GM12892 (cell line): ENCODE data around the gene G6PC2.
"Not testable (repeated sequence)": the region's sequence is repeated elsewhere in the genome, so short reads cannot be mapped to it uniquely, and the experiment has no call there.

Experiments used
- DNase-seq: peaks from one replicate; pipeline ENCODE4 v3.0.0; 2011; ENCODE audit not compliant: insufficient read length
- FAIRE-seq: peaks from 2 replicates; lab custom pipeline; 2011; peaks lifted over from hg19 to GRCh38; lab: Jason Lieb, UNC
- POLR2A ChIP-seq: IDR thresholded peaks from 2 replicates; pipeline ENCODE4 v1.6.1; 2011; ENCODE audit warnings: low read depth, low read length, control low read depth
- POLR2AphosphoS5 ChIP-seq: IDR thresholded peaks from 2 replicates; pipeline ENCODE4 v1.6.1; 2011; ENCODE audit warnings: low read depth, low read length, control low read depth
- TAF1 ChIP-seq: IDR thresholded peaks from 2 replicates; pipeline ENCODE4 v1.6.1; 2011; ENCODE audit warnings: low read depth, mild to moderate bottlenecking, control low read depth, low read length, borderline replicate concordance

The G6PC2 gene

DNA sequence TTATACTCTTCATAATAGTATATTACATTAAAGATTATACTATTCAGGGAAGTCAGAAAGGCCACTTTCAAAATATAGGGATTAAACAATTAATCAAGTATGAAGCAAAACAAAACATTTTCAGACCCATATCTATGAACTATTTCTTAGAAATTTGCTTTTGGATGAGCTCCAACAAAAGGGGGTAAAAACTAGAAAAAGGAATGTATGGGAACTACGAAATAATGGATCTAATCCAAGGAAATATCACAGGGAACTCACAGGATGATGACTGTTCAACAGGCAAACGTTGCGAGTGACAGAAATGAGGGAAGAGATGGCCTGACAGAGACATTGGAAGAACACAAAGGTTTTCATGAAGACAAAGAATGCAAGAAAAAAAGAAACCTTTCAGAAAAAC is 27.9 kb downstream of the G6PC2 start:
- TF ChIP-seq POLR2A: no peak
- TF ChIP-seq TAF1: no peak
- no peak for TF ChIP-seq POLR2AphosphoS5
- FAIRE-seq (no peak), DNase-seq (no peak)

DNA sequence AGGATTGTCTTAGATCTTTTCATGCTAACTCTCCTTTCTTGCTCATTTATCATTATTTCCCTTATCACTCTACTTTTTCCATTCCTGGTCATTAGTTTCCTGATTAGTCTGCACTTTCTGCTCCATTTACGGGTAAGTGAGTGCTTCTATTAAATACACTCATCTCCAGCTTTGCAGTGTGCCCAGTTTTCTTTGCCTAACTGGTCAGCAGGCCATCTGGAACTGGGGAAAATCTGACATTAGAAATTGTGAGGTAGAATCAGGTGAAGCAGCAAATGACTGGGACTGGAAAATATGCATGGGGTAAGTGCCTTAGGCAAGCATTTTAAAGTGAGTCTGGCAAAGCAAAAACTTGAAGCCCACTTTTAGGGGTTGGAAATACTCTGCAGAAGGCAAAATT is 29.2 kb downstream of the G6PC2 start:
- TF ChIP-seq POLR2A (no peak), TAF1 (no peak), POLR2AphosphoS5 (no peak)
- no peak for DNase-seq
- FAIRE-seq: no peak

DNA sequence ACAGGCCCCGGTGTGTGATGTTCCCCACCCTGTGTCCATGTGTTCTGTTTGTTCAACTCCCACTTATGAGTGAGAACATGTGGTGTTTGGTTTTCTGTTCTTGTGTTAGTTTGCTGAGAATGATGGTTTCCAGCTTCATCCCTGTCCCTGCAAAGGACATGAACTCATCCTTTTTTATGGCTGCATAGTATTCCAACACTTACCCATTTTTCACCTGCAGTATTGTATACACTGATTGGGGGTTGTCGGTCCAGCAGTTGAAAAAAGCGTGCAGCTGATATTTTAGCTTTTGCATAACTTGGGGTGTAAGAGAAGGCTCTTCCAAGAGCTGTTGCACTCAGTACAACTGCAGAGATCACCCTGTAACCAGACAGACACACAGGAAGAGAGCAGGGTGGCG is 31.1 kb downstream of the G6PC2 start:
- FAIRE-seq, DNase-seq: not testable (repeated sequence)

DNA sequence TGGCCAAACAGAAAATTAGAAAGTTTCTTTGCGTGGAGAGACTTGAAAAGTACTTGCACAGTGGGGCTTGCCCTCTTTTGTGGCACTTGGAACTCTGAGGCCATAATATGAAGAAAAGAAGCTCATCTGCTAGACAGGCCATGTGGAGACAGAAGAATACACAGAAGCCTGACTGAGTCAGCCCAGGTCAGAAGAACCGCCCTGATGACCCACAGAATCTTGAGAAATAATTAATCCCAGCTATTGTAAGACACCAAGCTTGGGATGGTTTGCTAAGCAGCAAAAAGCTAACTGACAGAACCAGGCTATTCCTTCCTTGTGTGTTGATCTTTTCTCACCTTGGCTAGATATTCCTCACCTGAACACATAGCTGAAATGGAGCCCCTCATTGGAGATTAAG is 33.7 kb downstream of the G6PC2 start:
- no peak for DNase-seq
- TF ChIP-seq POLR2A (no peak), TAF1 (no peak), POLR2AphosphoS5 (no peak)
- no peak for FAIRE-seq

- TF ChIP-seq TAF1: no peak
- TF ChIP-seq POLR2AphosphoS5: no peak
- no peak for TF ChIP-seq POLR2A
- FAIRE-seq (no peak), DNase-seq (no peak)
These were observed 34.9 kb downstream of the G6PC2 start for GRCh38 chr2:168935810-168936581.

GRCh38 chr2:168939061-168939460 is 38.0 kb downstream of the G6PC2 start:
- TF ChIP-seq TAF1 (no peak), POLR2A (no peak), POLR2AphosphoS5 (no peak)
- no peak for DNase-seq
- FAIRE-seq: no peak

DNA sequence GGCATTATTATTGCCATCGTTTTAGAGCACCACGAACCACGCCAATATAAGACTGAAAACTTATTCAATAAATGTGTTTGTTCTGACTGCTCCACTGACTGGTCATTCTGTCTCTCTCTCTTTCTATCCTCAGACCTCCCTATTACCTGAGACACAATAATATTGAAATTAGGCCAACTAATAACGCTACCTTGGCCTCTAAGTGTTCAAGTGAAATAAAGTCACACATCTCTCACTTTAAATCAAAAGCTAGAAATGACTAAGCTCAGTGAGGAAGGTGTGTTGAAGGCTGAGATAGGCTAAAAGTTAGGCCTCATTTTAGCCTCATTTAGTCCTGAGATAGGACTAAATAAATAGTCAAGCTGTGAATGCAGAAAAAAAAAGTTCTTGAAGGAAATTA is 38.8 kb downstream of the G6PC2 start:
- no peak for FAIRE-seq
- no peak for DNase-seq
- TF ChIP-seq POLR2AphosphoS5 (no peak), TAF1 (no peak), POLR2A (no peak)

DNA sequence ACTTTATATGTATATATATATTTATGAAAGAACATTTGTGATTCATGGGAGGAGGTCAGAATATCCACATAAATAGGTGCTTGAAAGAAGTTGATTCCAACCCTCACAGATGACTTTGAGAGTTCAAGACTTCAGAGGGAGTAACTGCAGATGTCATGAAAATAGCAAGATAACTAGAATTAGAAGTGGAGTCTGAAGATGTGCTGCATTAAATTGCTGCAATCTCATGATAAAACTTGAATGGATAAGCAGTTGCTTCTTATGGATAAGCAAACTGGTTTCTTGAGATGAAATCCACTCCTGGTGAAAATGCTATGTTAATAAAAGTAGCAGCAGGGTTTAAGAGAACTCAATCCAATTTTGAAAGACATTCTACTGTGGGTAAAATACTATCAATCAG is 40.2 kb downstream of the G6PC2 start:
- DNase-seq: no peak
- no peak for FAIRE-seq
- TF ChIP-seq POLR2A (no peak), POLR2AphosphoS5 (no peak), TAF1 (no peak)

- DNase-seq (no peak), FAIRE-seq (no peak)
- TF ChIP-seq POLR2AphosphoS5: no peak
- TF ChIP-seq POLR2A: no peak
- TF ChIP-seq TAF1: no peak
These were observed 43.0 kb downstream of the G6PC2 start for GRCh38 chr2:168944065-168944464.

- DNase-seq (no peak), FAIRE-seq (no peak)
- TF ChIP-seq POLR2A (no peak), POLR2AphosphoS5 (no peak), TAF1 (no peak)
These were observed 44.4 kb downstream of the G6PC2 start for GRCh38 chr2:168945508-168945907.

DNA sequence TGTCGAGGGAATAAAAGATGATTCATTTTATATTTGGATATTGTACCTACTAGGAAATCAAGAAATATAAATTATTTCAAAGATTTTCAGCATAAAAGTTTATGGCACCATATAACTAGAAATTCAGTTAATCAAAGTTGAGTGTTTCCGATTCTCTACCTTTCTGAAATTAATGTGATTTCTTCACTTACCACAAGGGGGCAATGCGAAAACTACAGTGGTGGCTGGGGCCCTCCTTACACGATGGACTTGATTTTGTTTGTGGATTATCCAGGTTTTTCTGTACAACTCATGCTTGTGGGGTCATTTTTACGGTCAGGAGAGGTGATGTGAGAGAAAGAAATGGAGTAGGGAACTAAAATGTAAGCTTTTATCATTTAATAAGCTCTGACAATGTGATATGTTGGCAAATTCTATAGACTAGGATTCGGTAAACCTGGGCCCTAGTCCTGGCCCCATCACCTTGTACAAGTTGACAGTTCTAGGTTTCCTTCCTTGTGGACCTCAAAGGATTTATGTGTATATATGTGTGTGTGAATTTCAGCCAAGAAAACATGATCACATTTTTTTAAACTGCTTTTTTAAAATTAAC is 47.6 kb downstream of the G6PC2 start:
- FAIRE-seq: no peak
- TF ChIP-seq POLR2A (no peak), POLR2AphosphoS5 (no peak), TAF1 (no peak)

DNA sequence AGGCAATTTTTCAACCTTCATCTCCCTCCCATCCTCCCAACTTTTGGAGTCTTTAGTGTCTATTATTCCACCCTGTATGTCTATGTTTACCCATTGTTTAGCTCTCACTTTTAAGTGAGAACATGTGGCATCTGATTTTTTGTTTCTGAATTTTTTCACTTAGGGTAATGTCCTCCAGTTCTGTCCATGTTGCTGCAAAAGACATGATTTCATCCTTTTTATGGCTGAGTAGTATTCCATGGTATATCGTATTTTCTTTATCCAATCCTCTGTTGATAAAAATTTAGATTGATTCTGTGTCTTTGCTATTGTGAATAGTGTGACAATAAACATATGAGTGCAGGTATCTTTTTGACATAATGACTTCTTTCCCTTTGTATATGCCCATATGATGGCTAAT is 48.2 kb downstream of the G6PC2 start:
- no peak for FAIRE-seq
- TF ChIP-seq POLR2A (no peak), POLR2AphosphoS5 (no peak), TAF1 (no peak)
- no peak for DNase-seq

More for the DNA sequence above, 47.6 kb downstream of the G6PC2 start:
- no peak for DNase-seq

DNA sequence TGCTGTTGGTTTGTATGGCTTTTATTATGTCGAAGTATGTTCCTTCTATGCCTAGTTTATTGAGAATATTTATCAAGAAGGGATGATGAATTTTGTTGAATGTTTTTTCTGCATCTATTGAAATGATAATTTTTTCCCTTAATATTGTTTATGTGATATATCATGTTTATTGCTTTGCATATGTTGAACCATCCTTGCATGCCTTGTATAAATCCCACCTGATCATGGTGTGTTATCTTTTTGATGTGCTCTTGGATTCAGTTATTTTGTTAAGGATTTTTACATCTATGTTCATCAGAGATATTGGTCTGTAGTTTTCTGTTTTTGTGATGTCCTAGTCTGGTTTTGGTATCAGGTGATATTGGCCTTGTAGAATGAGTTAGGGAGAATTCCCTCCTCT is 50.8 kb downstream of the G6PC2 start:
- FAIRE-seq (no peak), DNase-seq (no peak)
- TF ChIP-seq POLR2A (no peak), TAF1 (no peak), POLR2AphosphoS5 (no peak)
